OCI-LY1 (cell line): ENCODE data around the gene ADSS2.

ENCODE experiments used
- EZH2 ChIP-seq: fragments of 200-600 bp; sonication (generic), shearing (Covaris generic); IDR thresholded peaks from 2 replicates; pipeline ENCODE4 v1.8.0; 2017; ENCODE audit warnings: borderline replicate concordance, mixed run types, mild to moderate bottlenecking, antibody characterized with exemption, low read length, moderate library complexity, mixed read lengths
- TF ChIP-seq, protein P1 (sequence below): fragments of 200-600 bp; sonication (generic), shearing (Covaris generic); IDR thresholded peaks from 2 replicates; pipeline ENCODE4 v1.5.1; 2017; ENCODE audit warnings: mild to moderate bottlenecking, antibody characterized with exemption, low read length, moderate library complexity, mixed read lengths

DNA sequence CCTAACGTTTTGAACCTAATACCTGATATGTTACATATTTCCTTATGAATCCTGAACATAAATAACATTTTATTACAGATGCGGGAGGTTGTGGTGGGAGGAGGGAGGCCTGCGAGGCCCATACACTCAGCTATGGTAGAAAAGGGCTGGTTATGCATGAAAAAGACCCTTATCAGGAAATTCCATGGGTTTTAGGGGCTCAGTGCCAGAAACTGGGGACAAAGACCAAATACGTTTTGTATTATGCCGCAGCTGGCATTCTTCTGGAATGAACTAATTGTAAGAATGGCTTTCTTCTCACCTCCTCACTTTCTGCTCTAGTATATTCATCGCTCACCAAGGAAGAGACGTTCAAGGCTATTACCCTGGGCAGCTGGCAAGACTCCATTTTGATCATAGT is 76.7 kb downstream of the ADSS2 start:
- TF ChIP-seq, protein P1, sequence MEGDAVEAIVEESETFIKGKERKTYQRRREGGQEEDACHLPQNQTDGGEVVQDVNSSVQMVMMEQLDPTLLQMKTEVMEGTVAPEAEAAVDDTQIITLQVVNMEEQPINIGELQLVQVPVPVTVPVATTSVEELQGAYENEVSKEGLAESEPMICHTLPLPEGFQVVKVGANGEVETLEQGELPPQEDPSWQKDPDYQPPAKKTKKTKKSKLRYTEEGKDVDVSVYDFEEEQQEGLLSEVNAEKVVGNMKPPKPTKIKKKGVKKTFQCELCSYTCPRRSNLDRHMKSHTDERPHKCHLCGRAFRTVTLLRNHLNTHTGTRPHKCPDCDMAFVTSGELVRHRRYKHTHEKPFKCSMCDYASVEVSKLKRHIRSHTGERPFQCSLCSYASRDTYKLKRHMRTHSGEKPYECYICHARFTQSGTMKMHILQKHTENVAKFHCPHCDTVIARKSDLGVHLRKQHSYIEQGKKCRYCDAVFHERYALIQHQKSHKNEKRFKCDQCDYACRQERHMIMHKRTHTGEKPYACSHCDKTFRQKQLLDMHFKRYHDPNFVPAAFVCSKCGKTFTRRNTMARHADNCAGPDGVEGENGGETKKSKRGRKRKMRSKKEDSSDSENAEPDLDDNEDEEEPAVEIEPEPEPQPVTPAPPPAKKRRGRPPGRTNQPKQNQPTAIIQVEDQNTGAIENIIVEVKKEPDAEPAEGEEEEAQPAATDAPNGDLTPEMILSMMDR, result no peak
- no peak for TF ChIP-seq EZH2
